HUES64 (cell line): ENCODE measurements around the gene ZBTB5. TPM values are rescaled to one million over a fixed set of nuclear protein-coding genes. Genes with fewer than 3 reads are reported as not detected.
"Not testable (repeated sequence)": the region's sequence is repeated elsewhere in the genome, so short reads cannot be mapped to it uniquely, and the experiment has no call there.

Experiments used
- H3K27ac ChIP-seq: 2 replicates; pipeline ENCODE4 v1.7.0; 2013; ENCODE audit warnings: low read depth, low read length, inconsistent platforms
- H3K27me3 ChIP-seq: 2 replicates; pipeline ENCODE4 v1.6.1; 2013; ENCODE audit warnings: mild to moderate bottlenecking, low read length; ENCODE audit not compliant: insufficient read depth
- H3K36me3 ChIP-seq: 2 replicates; pipeline ENCODE4 v1.6.1; 2013; ENCODE audit warnings: mild to moderate bottlenecking, low read length; ENCODE audit not compliant: insufficient read depth
- H3K4me1 ChIP-seq: 2 replicates; pipeline ENCODE4 v1.6.1; 2013; ENCODE audit warnings: mild to moderate bottlenecking, low read length, moderate library complexity; ENCODE audit not compliant: insufficient read depth
- H3K4me3 ChIP-seq: 2 replicates; pipeline ENCODE4 v1.5.1; 2013; ENCODE audit warnings: mild to moderate bottlenecking, low read length, moderate library complexity
- H3K9ac ChIP-seq: 2 replicates; pipeline ENCODE4 v1.6.1; 2013; ENCODE audit warnings: mild to moderate bottlenecking, low read depth, low read length
- H3K9me3 ChIP-seq: 2 replicates; pipeline ENCODE4 v1.6.1; 2013; ENCODE audit warnings: low read depth, low read length; ENCODE audit not compliant: insufficient read depth
- WGBS: fragments of 150-250, 120-280 bp; methylation state at CpG from one replicate; pipeline ENCODE4 v1.1.7; 2013; ENCODE audit warnings: missing lambda C conversion rate; 5-methylcytosine and 5-hydroxymethylcytosine counted together
- polyA plus RNA-seq, 2 experiments: library from polyadenylated mRNA; stranded (reverse); fragments of 50-300 nt; gene quantifications; one replicate each; pipeline ENCODE4 v1.2.3, GENCODE V29; 2013

ZBTB5 gene, protein sequence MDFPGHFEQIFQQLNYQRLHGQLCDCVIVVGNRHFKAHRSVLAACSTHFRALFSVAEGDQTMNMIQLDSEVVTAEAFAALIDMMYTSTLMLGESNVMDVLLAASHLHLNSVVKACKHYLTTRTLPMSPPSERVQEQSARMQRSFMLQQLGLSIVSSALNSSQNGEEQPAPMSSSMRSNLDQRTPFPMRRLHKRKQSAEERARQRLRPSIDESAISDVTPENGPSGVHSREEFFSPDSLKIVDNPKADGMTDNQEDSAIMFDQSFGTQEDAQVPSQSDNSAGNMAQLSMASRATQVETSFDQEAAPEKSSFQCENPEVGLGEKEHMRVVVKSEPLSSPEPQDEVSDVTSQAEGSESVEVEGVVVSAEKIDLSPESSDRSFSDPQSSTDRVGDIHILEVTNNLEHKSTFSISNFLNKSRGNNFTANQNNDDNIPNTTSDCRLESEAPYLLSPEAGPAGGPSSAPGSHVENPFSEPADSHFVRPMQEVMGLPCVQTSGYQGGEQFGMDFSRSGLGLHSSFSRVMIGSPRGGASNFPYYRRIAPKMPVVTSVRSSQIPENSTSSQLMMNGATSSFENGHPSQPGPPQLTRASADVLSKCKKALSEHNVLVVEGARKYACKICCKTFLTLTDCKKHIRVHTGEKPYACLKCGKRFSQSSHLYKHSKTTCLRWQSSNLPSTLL
- polyA plus RNA-seq (2013, experiment 1 of 2) = 8.0 TPM
- 11.5 TPM for polyA plus RNA-seq (2013, experiment 2 of 2)

- Histone ChIP-seq H3K4me3 (peak within 1 kb of the TSS; percentile 86), H3K36me3 (no peaks in the 10 kb centered on the region), H3K27me3 (no peaks in the 10 kb centered on the region), H3K9me3 (no peaks in the 10 kb centered on the region), H3K27ac (peak within 1 kb of the TSS; percentile 99), H3K9ac (peak within 1 kb of the TSS; percentile 97), H3K4me1 (peaks cover 18% of the 10 kb centered on the region)
- WGBS = 0% methylated on average over 46 of the region's 52 CpGs
These were observed at the start of gene ZBTB5 for GRCh38 chr9:37465249-37466036. TSS of gene ZBTB5 (minus strand) at chr9:37465450. CDS start at chr9:37442551, 22,899 bp downstream.

GRCh38 chr9:37514999-37515398, 49.7 kb upstream of the ZBTB5 start:
- no peak overlapping the region for H3K4me3 ChIP-seq
- H3K27ac ChIP-seq = no peak overlapping the region
- no peaks in the 10 kb centered on the region for H3K27me3 ChIP-seq
- H3K36me3 ChIP-seq = peaks cover 18% of the 10 kb centered on the region
- no peak overlapping the region for H3K9ac ChIP-seq
- no peaks in the 10 kb centered on the region for H3K4me1 ChIP-seq
- WGBS = 94% methylated on average over 7 of the region's 7 CpGs
- no peaks in the 10 kb centered on the region for H3K9me3 ChIP-seq

GRCh38 chr9:37514415-37514814, 49.2 kb upstream of the ZBTB5 start:
- not testable (repeated sequence) for H3K27ac ChIP-seq, H3K4me3 ChIP-seq, H3K27me3 ChIP-seq, H3K4me1 ChIP-seq, H3K9me3 ChIP-seq, H3K9ac ChIP-seq
- WGBS = 94% methylated on average over 10 of the region's 10 CpGs
- H3K36me3 ChIP-seq = peaks cover 14% of the 10 kb centered on the region

GRCh38 chr9:37512437-37512836, 47.2 kb upstream of the ZBTB5 start:
- 85% methylated on average over 12 of the region's 12 CpGs for WGBS

GRCh38 chr9:37511016-37512010, 46.1 kb upstream of the ZBTB5 start:
- 79% methylated on average over 15 of the region's 15 CpGs for WGBS
- H3K27ac ChIP-seq = no peak overlapping the region
- H3K36me3 ChIP-seq = peaks cover 28% of the 10 kb centered on the region
- H3K9me3 ChIP-seq = no peaks in the 10 kb centered on the region
- no peaks in the 10 kb centered on the region for H3K4me1 ChIP-seq
- H3K4me3 ChIP-seq = no peak overlapping the region
- H3K9ac ChIP-seq = no peak overlapping the region
- H3K27me3 ChIP-seq = no peaks in the 10 kb centered on the region

More at GRCh38 chr9:37512437-37512836, 47.2 kb upstream of the ZBTB5 start:
- Histone ChIP-seq H3K9me3 (no peaks in the 10 kb centered on the region), H3K4me1 (no peaks in the 10 kb centered on the region), H3K9ac (no peak overlapping the region), H3K36me3 (peaks cover 17% of the 10 kb centered on the region), H3K27ac (no peak overlapping the region), H3K27me3 (no peaks in the 10 kb centered on the region), H3K4me3 (no peak overlapping the region)

DNA sequence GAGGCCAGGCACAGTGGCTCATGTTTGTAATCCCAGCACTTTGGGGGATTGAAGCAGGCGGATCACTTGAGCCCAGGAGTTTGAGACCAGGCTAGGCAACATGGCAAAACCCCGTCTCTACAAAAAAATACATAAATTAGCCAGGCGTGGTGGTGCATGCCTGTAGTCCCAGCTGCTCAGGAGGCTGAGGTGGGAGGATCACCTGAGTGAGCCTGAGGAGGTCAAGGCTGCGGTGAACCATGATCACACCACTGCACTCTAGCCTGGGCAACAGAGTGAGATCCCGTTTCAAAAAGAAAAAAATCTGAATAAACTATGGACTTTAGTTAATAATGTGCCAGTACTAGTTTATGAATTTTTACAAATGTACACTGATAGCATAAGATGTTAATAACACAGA, 44.8 kb upstream of the ZBTB5 start:
- not testable (repeated sequence) for H3K4me1 ChIP-seq, H3K9me3 ChIP-seq, H3K9ac ChIP-seq, H3K27me3 ChIP-seq, H3K4me3 ChIP-seq, H3K27ac ChIP-seq
- WGBS = 91% methylated on average over 5 of the region's 5 CpGs
- H3K36me3 ChIP-seq = peaks cover 35% of the 10 kb centered on the region

DNA sequence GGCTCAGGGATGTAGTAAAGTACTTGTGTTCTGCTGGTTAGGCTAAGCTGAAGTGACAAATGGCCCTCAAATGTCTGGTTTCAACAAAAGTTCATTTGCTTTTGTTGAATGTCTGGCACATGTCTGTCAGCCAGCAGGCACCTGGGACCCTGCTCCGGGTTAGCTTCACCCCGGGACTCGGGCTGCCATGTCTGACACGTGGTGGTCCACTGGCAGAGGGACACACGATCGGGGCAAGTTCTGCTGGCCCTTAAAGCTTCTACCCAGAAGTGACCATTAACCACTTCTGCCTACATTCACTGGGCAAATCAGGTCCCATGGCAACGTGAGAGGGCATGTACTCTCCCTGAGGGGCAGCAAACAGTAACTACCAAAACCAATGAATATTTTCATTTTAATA, 44.3 kb upstream of the ZBTB5 start:
- Histone ChIP-seq H3K27ac (no peak overlapping the region), H3K4me3 (no peak overlapping the region), H3K4me1 (no peaks in the 10 kb centered on the region)

DNA sequence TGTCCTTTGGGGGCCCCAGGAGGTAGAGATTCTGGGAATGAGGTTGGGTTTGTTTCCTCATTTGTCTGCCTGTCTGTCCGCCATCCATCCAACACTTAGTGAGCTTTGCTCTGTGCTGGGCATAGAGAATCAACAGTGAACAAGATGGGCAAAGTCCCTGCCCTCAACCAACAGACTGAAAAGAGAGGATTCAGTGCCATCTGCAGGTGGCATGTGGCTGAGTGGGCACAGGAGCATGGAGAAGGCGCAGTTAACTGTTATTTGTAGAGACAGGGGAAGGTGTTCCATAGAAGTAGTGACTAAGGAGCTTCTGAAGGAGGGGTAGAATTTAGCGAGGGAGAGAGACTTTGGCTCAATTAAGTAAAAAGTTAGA, 43.6 kb upstream of the ZBTB5 start:
- H3K27me3 ChIP-seq = no peaks in the 10 kb centered on the region
- WGBS = 95% methylated on average over 3 of the region's 3 CpGs
- H3K27ac ChIP-seq = no peak overlapping the region
- no peaks in the 10 kb centered on the region for H3K9me3 ChIP-seq
- no peaks in the 10 kb centered on the region for H3K4me1 ChIP-seq
- no peak overlapping the region for H3K4me3 ChIP-seq
- peaks cover 42% of the 10 kb centered on the region for H3K36me3 ChIP-seq
- H3K9ac ChIP-seq = no peak overlapping the region

More for the DNA sequence above, 44.3 kb upstream of the ZBTB5 start:
- Histone ChIP-seq H3K9ac (no peak overlapping the region), H3K36me3 (peaks cover 40% of the 10 kb centered on the region), H3K27me3 (no peaks in the 10 kb centered on the region), H3K9me3 (no peaks in the 10 kb centered on the region)
- WGBS = 91% methylated on average over 7 of the region's 7 CpGs

GRCh38 chr9:37508135-37508833, 43.0 kb upstream of the ZBTB5 start:
- Histone ChIP-seq H3K4me3 (no peak overlapping the region), H3K27me3 (no peaks in the 10 kb centered on the region), H3K36me3 (peaks cover 47% of the 10 kb centered on the region), H3K9me3 (no peaks in the 10 kb centered on the region), H3K9ac (no peak overlapping the region), H3K27ac (no peak overlapping the region), H3K4me1 (no peaks in the 10 kb centered on the region)
- 92% methylated on average over 5 of the region's 5 CpGs for WGBS
